Brain microvascular endothelial cell (primary cell): Measurements from ENCODE around the gene VSTM4.

ENCODE experiments used
- DNase-seq: peaks from one replicate; pipeline ENCODE4 v3.0.0-alpha.2; 2020
- H3K27ac ChIP-seq: fragments of 250-450 bp; sonication (Bioruptor Pico); 2 replicates; pipeline ENCODE4 v1.5.1; 2020; ENCODE audit warnings: mild to moderate bottlenecking, moderate library complexity
- H3K27me3 ChIP-seq: fragments of 250-450 bp; sonication (Bioruptor Pico); replicated peaks from 2 replicates; pipeline ENCODE4 v1.5.1; 2020; ENCODE audit warnings: mild to moderate bottlenecking
- H3K36me3 ChIP-seq: fragments of 250-450 bp; sonication (Bioruptor Pico); replicated peaks from 2 replicates; pipeline ENCODE4 v1.5.1; 2020; ENCODE audit warnings: mild to moderate bottlenecking
- H3K4me3 ChIP-seq: 2 replicates; pipeline ENCODE4 v1.5.1; 2011; ENCODE audit warnings: low read depth, mild to moderate bottlenecking, control low read depth, low read length, moderate library complexity
- in situ Hi-C: cut with HindIII; loops from 2 replicates; pipeline ENCODE4 v1.10.0; 2017; ENCODE audit warnings: low sequenced_read_pairs, low pct_ligation_motif_present
- TF ChIP-seq, protein P1 (sequence below): IDR thresholded peaks from 2 replicates; pipeline ENCODE4 v1.5.1; 2011; ENCODE audit warnings: low read depth, mild to moderate bottlenecking, moderate library complexity, low read length, control low read depth, inconsistent platforms; ENCODE audit errors: missing control alignments

VSTM4 gene

DNA sequence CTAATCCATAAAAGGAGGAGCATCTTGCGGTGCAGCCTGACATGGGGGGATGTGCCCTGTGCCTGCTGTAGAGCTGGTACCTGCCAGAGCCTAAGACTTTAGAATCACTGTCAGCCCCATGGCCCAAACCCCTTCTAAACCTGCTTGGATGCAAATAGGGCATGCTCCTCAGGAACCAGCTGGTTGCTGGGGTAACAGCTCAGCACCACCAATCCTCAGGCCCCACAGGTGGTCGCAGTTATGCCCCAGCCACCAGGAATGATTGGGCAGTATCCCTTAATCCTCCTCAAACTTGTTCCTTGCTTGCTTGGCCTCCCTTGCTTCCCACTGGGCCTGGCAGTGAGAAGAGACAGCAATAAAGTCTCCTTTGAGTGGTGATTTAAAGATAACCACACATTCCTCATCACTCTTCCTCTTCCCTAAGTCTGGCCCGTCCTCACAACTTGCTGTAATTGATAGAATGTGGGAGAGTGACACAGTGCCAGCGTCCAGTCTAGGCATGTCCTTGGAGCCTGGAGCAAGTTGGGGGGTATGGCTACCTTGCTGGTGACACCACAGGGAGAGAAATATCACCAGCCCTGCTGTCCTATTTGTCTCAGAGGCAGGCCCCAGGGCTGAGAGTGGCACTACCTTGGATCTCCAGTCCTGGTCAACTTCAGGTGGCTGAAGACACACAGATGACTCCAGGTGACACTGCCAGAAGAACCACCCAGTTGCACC lies 43.0 kb downstream of the VSTM4 start:
- no peaks in the 10 kb centered on the region for H3K36me3 ChIP-seq
- H3K4me3 ChIP-seq = no peak overlapping the region
- H3K27ac ChIP-seq = no peak overlapping the region
- TF ChIP-seq, protein P1, sequence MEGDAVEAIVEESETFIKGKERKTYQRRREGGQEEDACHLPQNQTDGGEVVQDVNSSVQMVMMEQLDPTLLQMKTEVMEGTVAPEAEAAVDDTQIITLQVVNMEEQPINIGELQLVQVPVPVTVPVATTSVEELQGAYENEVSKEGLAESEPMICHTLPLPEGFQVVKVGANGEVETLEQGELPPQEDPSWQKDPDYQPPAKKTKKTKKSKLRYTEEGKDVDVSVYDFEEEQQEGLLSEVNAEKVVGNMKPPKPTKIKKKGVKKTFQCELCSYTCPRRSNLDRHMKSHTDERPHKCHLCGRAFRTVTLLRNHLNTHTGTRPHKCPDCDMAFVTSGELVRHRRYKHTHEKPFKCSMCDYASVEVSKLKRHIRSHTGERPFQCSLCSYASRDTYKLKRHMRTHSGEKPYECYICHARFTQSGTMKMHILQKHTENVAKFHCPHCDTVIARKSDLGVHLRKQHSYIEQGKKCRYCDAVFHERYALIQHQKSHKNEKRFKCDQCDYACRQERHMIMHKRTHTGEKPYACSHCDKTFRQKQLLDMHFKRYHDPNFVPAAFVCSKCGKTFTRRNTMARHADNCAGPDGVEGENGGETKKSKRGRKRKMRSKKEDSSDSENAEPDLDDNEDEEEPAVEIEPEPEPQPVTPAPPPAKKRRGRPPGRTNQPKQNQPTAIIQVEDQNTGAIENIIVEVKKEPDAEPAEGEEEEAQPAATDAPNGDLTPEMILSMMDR = no peak
- in situ Hi-C loops = no loop called here
- no peaks in the 10 kb centered on the region for H3K27me3 ChIP-seq
- no peak for DNase-seq

DNA sequence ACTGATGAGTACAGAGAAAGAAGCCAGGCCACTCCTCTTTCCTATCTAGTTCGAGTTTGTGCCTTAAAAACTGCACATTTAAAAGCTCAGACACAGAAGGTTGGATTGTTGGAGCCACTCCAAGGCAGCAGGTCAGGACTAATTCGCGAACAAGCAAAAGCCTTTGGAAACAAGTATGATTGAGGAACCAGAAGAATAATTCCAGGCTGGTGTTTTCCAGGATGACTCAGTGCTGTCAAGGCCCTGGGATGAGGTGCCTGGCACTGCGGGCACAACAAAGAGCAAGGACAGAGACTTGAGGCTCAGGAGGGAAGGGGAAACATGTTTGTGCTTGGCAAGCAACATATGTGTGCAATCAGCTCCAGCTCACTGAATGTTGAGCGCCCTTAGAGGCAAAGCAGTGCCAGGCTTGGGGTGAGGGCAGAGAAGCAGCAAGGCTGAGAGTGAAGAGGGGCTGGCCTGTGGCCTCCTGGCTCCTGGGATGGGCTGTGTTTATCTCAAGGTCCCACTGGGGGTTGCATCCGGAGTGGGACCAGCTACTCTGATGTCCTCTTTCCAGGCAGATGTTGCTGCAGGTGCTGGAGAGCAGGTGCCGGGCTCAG lies 44.1 kb downstream of the VSTM4 start:
- in situ Hi-C loops = no loop called here
- DNase-seq = no peak
- Histone ChIP-seq H3K4me3 (no peak overlapping the region), H3K27ac (no peak overlapping the region), H3K27me3 (no peaks in the 10 kb centered on the region), H3K36me3 (no peaks in the 10 kb centered on the region)
- TF ChIP-seq, protein P1 = no peak

DNA sequence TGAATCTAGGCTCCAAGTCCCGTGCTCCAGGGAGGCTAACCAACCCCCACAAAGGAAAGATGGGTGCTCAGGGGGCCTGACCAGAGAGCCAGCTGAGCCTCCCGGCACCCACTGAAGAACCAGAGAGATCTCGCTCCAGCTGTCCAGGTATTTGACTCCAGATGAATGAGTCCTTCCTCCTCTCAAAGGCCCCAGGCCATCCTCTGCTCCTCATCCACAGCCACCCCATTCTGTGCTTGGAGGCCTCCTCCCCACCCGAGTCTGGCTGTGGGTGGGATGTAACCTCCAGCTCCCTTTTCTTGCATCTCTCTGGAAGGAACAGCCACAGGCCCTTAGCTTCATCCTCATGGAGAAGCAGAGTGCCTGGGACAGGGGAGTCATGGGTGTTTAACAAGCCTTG lies 44.6 kb downstream of the VSTM4 start:
- no peak overlapping the region for H3K4me3 ChIP-seq
- in situ Hi-C loops = no loop called here
- no peaks in the 10 kb centered on the region for H3K36me3 ChIP-seq
- no peak for DNase-seq
- H3K27me3 ChIP-seq = no peaks in the 10 kb centered on the region
- TF ChIP-seq, protein P1 = no peak
- no peak overlapping the region for H3K27ac ChIP-seq

DNA sequence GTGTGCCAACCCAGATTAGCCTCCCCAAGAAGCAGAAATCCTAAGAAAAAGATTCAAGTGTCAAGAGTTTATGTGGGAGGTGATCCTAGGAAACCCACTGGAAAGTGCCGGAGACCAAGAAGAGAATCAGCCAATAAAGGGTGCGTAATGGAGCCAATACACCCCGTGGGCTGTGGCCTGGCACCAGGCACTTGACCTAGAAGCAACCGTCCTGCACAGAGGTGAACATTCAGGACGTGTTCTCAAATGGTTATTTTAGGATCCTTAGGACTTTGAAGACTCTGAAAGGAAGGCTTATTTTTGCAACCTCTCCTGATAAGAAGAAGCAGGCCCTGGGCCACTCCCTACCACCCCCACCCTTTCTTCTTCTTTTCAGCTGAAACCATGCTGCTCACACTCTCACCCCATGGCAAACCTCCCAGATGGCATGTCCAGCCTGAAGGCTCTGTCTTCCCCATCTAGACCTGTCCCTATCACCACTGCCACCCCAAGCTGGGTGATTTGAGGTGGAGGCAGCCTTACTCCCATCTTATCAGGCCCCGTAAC lies 46.6 kb downstream of the VSTM4 start:
- no peak for DNase-seq
- Histone ChIP-seq H3K27ac (no peak overlapping the region), H3K4me3 (no peak overlapping the region), H3K36me3 (no peaks in the 10 kb centered on the region), H3K27me3 (no peaks in the 10 kb centered on the region)
- in situ Hi-C loops = no loop called here
- TF ChIP-seq, protein P1 = no peak

DNA sequence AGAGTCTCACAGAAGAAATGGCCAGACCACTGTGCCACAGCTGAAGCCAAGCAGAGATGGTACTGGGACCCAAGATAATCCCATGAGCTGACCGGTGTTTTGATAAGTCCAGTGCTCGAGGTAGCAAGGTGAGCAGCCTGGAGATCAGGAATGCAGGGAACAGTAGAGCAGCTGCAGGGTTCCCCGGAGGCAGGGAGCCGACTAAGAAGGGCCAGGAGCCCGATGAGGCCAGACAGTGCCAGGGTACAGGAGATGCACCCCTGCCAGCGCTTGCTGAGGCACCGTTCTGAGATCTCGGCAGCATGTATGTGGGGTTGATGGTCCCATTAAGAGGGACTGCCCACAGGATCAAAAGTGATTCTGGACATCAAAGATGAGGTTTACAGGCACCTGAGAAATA lies 47.1 kb downstream of the VSTM4 start:
- TF ChIP-seq, protein P1 = no peak
- in situ Hi-C loops = no loop called here
- H3K27me3 ChIP-seq = no peaks in the 10 kb centered on the region
- no peak overlapping the region for H3K4me3 ChIP-seq
- no peak for DNase-seq
- H3K36me3 ChIP-seq = no peaks in the 10 kb centered on the region
- no peak overlapping the region for H3K27ac ChIP-seq
